HepG2 (cell line): Measurements from ENCODE around the gene NPTXR. TPM values are rescaled to one million over a fixed set of nuclear protein-coding genes. Genes with fewer than 3 reads are reported as not detected.
A peak's percentile ranks its signal among the peaks of the same experiment; 100 is the strongest.

Experiments used
- DR1 ChIP-seq: sonication (generic); formaldehyde crosslinking; IDR thresholded peaks from 2 replicates; pipeline ENCODE4 v1.8.0; 2021; ENCODE audit warnings: mild to moderate bottlenecking, missing genetic modification reagents, inconsistent platforms
- HMGXB3 ChIP-seq: sonication (generic); formaldehyde crosslinking; IDR thresholded peaks from 2 replicates; pipeline ENCODE4 v1.4.0; 2020; ENCODE audit warnings: missing genetic modification reagents, borderline replicate concordance
- MTF2 ChIP-seq: sonication (generic); formaldehyde crosslinking; IDR thresholded peaks from 2 replicates; pipeline ENCODE4 v1.5.0; 2020; ENCODE audit warnings: missing genetic modification reagents, borderline replicate concordance
- PHB2 ChIP-seq: fragments of 450-650 bp; IDR thresholded peaks from 2 replicates; pipeline ENCODE4 v1.6.1; 2018; ENCODE audit not compliant: partially characterized antibody
- POLR2AphosphoS5 ChIP-seq: IDR thresholded peaks from 2 replicates; pipeline ENCODE4 v1.6.1; 2012; ENCODE audit warnings: low read depth, low read length
- SP140L ChIP-seq: sonication (generic); formaldehyde crosslinking; IDR thresholded peaks from 2 replicates; pipeline ENCODE4 v1.4.0; 2020; ENCODE audit warnings: missing genetic modification reagents, borderline replicate concordance
- TBX2 ChIP-seq: sonication (generic); formaldehyde crosslinking; IDR thresholded peaks from 2 replicates; pipeline ENCODE4 v1.5.0; 2020; ENCODE audit warnings: missing genetic modification reagents, mild to moderate bottlenecking, borderline replicate concordance
- ZFP91 ChIP-seq: sonication (generic); formaldehyde crosslinking; IDR thresholded peaks from 2 replicates; pipeline ENCODE4 v1.9.0; 2022; ENCODE audit warnings: missing genetic modification reagents, mild to moderate bottlenecking, borderline replicate concordance
- ZFX ChIP-seq: sonication (generic); formaldehyde crosslinking; IDR thresholded peaks from 2 replicates; pipeline ENCODE4 v1.4.0; 2020; ENCODE audit warnings: mild to moderate bottlenecking, low read depth, missing genetic modification reagents, moderate library complexity
- ZNF263 ChIP-seq: sonication (generic); formaldehyde crosslinking; IDR thresholded peaks from 2 replicates; pipeline ENCODE4 v1.4.0; 2020; ENCODE audit warnings: missing genetic modification reagents
- ZNF350 ChIP-seq: sonication (generic); formaldehyde crosslinking; IDR thresholded peaks from 2 replicates; pipeline ENCODE4 v1.4.0; 2020; ENCODE audit warnings: mild to moderate bottlenecking, low read depth, missing genetic modification reagents, borderline replicate concordance
- ZNF563 ChIP-seq: sonication (generic); formaldehyde crosslinking; IDR thresholded peaks from 2 replicates; pipeline ENCODE4 v1.8.0; 2022; ENCODE audit warnings: mild to moderate bottlenecking, moderate library complexity, missing genetic modification reagents
- polyA plus RNA-seq, 8 experiments: library from polyadenylated mRNA; depleted of rRNA in 3 of 8; stranded (reverse) in 7 of 8; unstranded in 1 of 8; fragments of >200 nt; fragmentation: Illumina TruSeq in 4 of 8; extraction: Trizol in 4 of 8; gene quantifications; 2 replicates each; pipeline versions ENCODE4 v1.2.1 to v1.2.3, GENCODE V29; 2011 to 2016; ENCODE audit warnings: low read depth in 4 of 8, missing spikeins in 1 of 8, mixed read lengths in 1 of 8; ENCODE audit not compliant: insufficient read depth in 1 of 8
- total RNA-seq, 5 experiments: library from RNA; depleted of rRNA; stranded (reverse); fragments of >200 nt; fragmentation: Illumina TruSeq; extraction: Trizol; gene quantifications; 2 replicates each; pipeline ENCODE4 v1.2.3, GENCODE V29; 2016; ENCODE audit warnings: low read depth in 1 of 5
- TF ChIP-seq, protein P1 (sequence below): sonication (generic); formaldehyde crosslinking; IDR thresholded peaks from 2 replicates; pipeline ENCODE4 v1.4.0; 2020; ENCODE audit warnings: mild to moderate bottlenecking, missing genetic modification reagents

NPTXR gene
- total and polyA plus RNA-seq, 2 of the 13 experiments (the other 11 are each of a cell fraction or from before 2014, with no cell fraction given), result 2.6 to 4.8 TPM

DNA sequence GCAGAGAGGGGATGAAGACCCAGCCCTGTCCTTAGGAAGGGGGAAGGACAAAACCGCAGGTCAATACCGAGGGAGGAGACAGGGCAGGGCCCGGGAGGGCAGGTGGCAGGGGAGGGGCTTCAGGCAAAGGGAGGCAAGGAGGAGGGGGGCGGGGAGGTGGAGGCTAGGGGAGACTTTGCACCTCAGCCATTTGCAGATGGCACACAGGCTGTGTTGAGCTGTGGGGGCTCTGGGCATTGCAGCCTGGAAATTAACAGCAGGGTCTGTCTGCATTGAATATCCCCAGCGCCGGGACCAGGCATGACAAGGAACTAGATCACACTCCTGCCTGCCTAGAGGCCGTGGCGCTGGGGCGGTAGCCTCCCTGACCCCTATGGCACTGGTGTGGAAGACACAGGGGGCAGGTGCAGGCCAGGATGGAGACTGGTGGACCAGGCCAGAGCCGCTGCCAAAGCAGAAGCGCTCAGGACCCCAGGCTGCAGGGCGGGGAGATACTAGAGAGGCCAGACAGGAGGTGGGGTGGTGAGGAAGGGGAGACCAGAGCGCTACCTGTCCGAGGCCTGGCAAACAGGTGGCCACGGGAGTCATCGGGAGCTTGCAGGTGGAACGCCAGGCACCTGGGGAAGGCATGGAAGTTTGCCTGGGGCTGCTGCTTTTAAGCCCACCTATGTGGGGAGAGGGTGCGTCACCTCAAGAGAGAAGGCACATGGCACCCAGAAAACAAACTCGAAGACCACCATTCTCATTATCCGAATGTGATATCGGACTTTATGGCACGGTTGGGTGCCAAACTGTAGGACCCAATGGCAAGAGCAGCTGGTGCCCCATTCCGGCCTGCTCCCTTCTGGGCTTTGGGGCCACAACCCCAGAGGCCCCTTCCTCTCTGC lies 16.7 kb upstream of the NPTXR start (continued):
- TF ChIP-seq ZNF350 (no peak), DR1 (CRISPR knock-in tag) (no peak), HMGXB3 (CRISPR knock-in tag) (no peak), PHB2 (no peak), ZFX (no peak), ZNF563 (CRISPR knock-in tag) (no peak), POLR2AphosphoS5 (no peak), ZFP91 (CRISPR knock-in tag) (peak; percentile 40; the same call in 1 of the 2 replicates), TBX2 (CRISPR knock-in tag) (no peak), ZNF263 (CRISPR knock-in tag) (no peak), SP140L (no peak), MTF2 (CRISPR knock-in tag) (no peak)
- TF ChIP-seq, protein P1, sequence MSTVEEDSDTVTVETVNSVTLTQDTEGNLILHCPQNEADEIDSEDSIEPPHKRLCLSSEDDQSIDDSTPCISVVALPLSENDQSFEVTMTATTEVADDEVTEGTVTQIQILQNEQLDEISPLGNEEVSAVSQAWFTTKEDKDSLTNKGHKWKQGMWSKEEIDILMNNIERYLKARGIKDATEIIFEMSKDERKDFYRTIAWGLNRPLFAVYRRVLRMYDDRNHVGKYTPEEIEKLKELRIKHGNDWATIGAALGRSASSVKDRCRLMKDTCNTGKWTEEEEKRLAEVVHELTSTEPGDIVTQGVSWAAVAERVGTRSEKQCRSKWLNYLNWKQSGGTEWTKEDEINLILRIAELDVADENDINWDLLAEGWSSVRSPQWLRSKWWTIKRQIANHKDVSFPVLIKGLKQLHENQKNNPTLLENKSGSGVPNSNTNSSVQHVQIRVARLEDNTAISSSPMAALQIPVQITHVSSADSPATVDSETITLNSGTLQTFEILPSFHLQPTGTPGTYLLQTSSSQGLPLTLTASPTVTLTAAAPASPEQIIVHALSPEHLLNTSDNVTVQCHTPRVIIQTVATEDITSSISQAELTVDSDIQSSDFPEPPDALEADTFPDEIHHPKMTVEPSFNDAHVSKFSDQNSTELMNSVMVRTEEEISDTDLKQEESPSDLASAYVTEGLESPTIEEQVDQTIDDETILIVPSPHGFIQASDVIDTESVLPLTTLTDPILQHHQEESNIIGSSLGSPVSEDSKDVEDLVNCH (CRISPR knock-in tag), result no peak
